Stimulated activated CD4-positive, alpha-beta T cell treated with anti-CD3 and anti-CD28 coated beads, Interleukin-2, amount 100 ng/mL, for 4 hours (primary cell): Measurements from ENCODE around the gene NYAP2.

Experiments used
- DNase-seq: peaks from one replicate; pipeline ENCODE4 v3.0.0-alpha.2; 2020; ENCODE audit warnings: low read depth

Gene NYAP2

GRCh38 chr2:225429717-225430116, 30.2 kb downstream of the NYAP2 start:
- no peak for DNase-seq

- DNase-seq, result no peak
These were observed 31.8 kb downstream of the NYAP2 start for GRCh38 chr2:225431105-225431863.

GRCh38 chr2:225434014-225434413, 34.5 kb downstream of the NYAP2 start:
- no peak for DNase-seq

GRCh38 chr2:225437319-225437718, 37.8 kb downstream of the NYAP2 start:
- DNase-seq, result no peak

- no peak for DNase-seq
These were observed 38.7 kb downstream of the NYAP2 start for GRCh38 chr2:225438248-225438647.

- DNase-seq, result no peak
These were observed 53.2 kb downstream of the NYAP2 start for GRCh38 chr2:225452677-225453076.

GRCh38 chr2:225454412-225454811, 54.9 kb downstream of the NYAP2 start:
- no peak for DNase-seq

GRCh38 chr2:225456619-225457260, 57.2 kb downstream of the NYAP2 start:
- no peak for DNase-seq

- DNase-seq, result no peak
These were observed 58.0 kb downstream of the NYAP2 start for GRCh38 chr2:225457482-225457881.

GRCh38 chr2:225458431-225459117, 59.1 kb downstream of the NYAP2 start:
- no peak for DNase-seq

GRCh38 chr2:225462417-225462816, 62.9 kb downstream of the NYAP2 start:
- no peak for DNase-seq

GRCh38 chr2:225462945-225463344, 63.4 kb downstream of the NYAP2 start:
- no peak for DNase-seq

- DNase-seq, result no peak
These were observed 63.9 kb downstream of the NYAP2 start for GRCh38 chr2:225463449-225463848.

GRCh38 chr2:225464346-225465025, 65.0 kb downstream of the NYAP2 start:
- DNase-seq, result no peak

- no peak for DNase-seq
These were observed 66.3 kb downstream of the NYAP2 start for GRCh38 chr2:225465827-225466226.

- no peak for DNase-seq
These were observed 67.5 kb downstream of the NYAP2 start for GRCh38 chr2:225466891-225467604.

GRCh38 chr2:225468131-225468530, 68.6 kb downstream of the NYAP2 start:
- no peak for DNase-seq

GRCh38 chr2:225471039-225471438, 71.5 kb downstream of the NYAP2 start:
- no peak for DNase-seq

- no peak for DNase-seq
These were observed 72.0 kb downstream of the NYAP2 start for GRCh38 chr2:225471482-225471881.

GRCh38 chr2:225472161-225472560, 72.7 kb downstream of the NYAP2 start:
- DNase-seq, result no peak

GRCh38 chr2:225479386-225479785, 79.9 kb downstream of the NYAP2 start:
- no peak for DNase-seq

GRCh38 chr2:225484751-225485150, 85.2 kb downstream of the NYAP2 start:
- no peak for DNase-seq
